Esophagus muscularis mucosa (tissue), 4 donors: ENCODE data around the gene IDI1. TPM values are rescaled to one million over a fixed set of nuclear protein-coding genes. Genes with fewer than 3 reads are reported as not detected.

Experiments
- DNase-seq: peaks from one replicate; pipeline ENCODE4 v3.0.0-alpha.2; 2017; ENCODE audit errors: extremely low spot score
- H3K27ac ChIP-seq, 4 donors: fragments of 200-600 bp; sonication (generic); replicated peaks in 1 of 4; 1 replicate in 3 of 4; 2 replicates in 1 of 4; pipeline ENCODE4 v1.5.1; 2016 to 2019; ENCODE audit warnings: mild to moderate bottlenecking in 1 of 4
- H3K27me3 ChIP-seq, 4 donors: fragments of 200-600 bp; sonication (generic); one replicate each; pipeline versions ENCODE4 v1.5.1 to v1.6.0; 2016 to 2019
- H3K36me3 ChIP-seq, 4 donors: fragments of 200-600 bp; sonication (generic); one replicate each; pipeline ENCODE4 v1.5.1; 2016 to 2019
- H3K4me1 ChIP-seq, 4 donors: fragments of 200-600 bp; sonication (generic); one replicate each; pipeline ENCODE4 v1.5.1; 2016 to 2019
- H3K4me3 ChIP-seq, 4 donors: fragments of 200-600 bp; sonication (generic); 1 replicate in 2 of 4; 2 replicates in 2 of 4; pipeline ENCODE4 v1.5.1; 2016 to 2019; ENCODE audit warnings: mild to moderate bottlenecking in 4 of 4, moderate library complexity in 1 of 4
- H3K9me3 ChIP-seq, 4 donors: fragments of 200-600 bp; sonication (generic); 1 replicate in 3 of 4; 2 replicates in 1 of 4; pipeline ENCODE4 v1.5.1; 2016 to 2019
- CTCF ChIP-seq, 3 experiments: fragments of 200-600 bp in 2 of 3; fragments of 450-650 bp in 1 of 3; sonication (generic) in 2 of 3; IDR thresholded peaks; one replicate each; pipeline ENCODE4 v1.5.1; 2017 to 2019; ENCODE audit warnings: antibody characterized with exemption in 3 of 3, mild to moderate bottlenecking in 2 of 3, moderate library complexity in 1 of 3
- EP300 ChIP-seq: sonication (generic); formaldehyde crosslinking; IDR thresholded peaks from one replicate; pipeline ENCODE4 v1.6.1; 2017; ENCODE audit warnings: antibody characterized with exemption
- POLR2A ChIP-seq: fragments of 450-650 bp; IDR thresholded peaks from one replicate; pipeline ENCODE4 v1.6.1; 2017; ENCODE audit warnings: antibody characterized with exemption, moderate library complexity, mild to moderate bottlenecking, low read depth
- POLR2AphosphoS5 ChIP-seq, 2 donors: sonication (generic); formaldehyde crosslinking; IDR thresholded peaks; one replicate each; pipeline ENCODE4 v1.6.1; 2017; ENCODE audit warnings: antibody characterized with exemption in 2 of 2
- WGBS: methylation state at CpG from one replicate; pipeline ENCODE4 v1.1.5; 2018; 5-methylcytosine and 5-hydroxymethylcytosine counted together
- intact Hi-C: fragments of 100-400 bp; cut with DNase I; formaldehyde crosslinking; loops from one replicate; pipeline ENCODE4 v1.15.1; 2023
- total RNA-seq, 4 donors: library from RNA; depleted of rRNA; stranded (reverse); fragments of >200 nt; gene quantifications; one replicate each; pipeline versions ENCODE4 v1.1.0 to v1.2.1, GENCODE V29; 2016

Gene IDI1
- total RNA-seq, 4 donors from 2014 or later = 16.8 to 33.3 (median 23.4) TPM

DNA sequence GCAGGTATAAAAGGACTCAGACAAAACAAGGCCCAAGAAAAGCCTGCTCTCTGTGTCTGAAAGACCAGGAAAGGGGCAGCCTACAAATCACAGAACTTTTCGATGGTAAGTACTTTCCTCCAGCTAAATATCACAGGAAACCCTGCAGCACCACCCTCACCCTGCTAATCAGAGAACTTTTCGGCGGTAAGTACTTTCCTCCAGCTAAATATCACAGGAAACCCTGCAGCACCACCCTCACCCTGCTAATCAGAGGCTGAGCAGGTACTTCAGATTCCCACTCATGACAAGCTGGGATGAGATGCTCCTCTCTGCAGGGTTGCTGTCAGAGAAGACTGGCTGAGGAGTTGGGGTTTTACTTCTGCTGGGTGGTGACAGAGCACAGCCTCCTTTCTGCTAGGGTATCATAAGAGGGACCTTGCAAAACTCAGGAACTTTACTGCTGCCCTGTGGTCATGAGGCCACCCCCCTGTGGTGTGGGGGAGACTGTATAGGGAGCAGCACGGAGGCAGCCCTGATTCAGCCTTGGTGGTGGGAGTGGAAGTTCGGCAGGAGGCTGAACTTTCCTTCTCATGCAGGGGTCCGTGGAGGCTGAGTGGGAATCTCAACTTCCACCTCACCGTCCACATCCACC lies 14.4 kb upstream of the IDI1 start:
- 82% methylated on average over 7 of the region's 7 CpGs for WGBS
- Histone ChIP-seq H3K27me3 (no peaks in the 10 kb centered on the region), H3K27ac (no peak overlapping the region), H3K9me3 (no peaks in the 10 kb centered on the region), H3K4me1 (peaks cover 0 to 15% (median 9%) of the 10 kb centered on the region in 4 donors), H3K4me3 (no peak overlapping the region), H3K36me3 (peaks cover 0 to 20% (median 7%) of the 10 kb centered on the region in 4 donors)
- no peak for DNase-seq
- no peak for TF ChIP-seq POLR2A
- intact Hi-C loops = no loop called here

- Histone ChIP-seq H3K27me3 (no peaks in the 10 kb centered on the region), H3K9me3 (no peaks in the 10 kb centered on the region), H3K36me3 (peaks cover 0 to 20% (median 7%) of the 10 kb centered on the region in 4 donors), H3K4me3 (no peak overlapping the region), H3K4me1 (peaks cover 10 to 22% (median 20%) of the 10 kb centered on the region in 4 donors), H3K27ac (no peak overlapping the region)
- intact Hi-C loops = no loop called here
- 94% methylated on average over 7 of the region's 7 CpGs for WGBS
- no peak for DNase-seq
- TF ChIP-seq EP300 (no peak), POLR2A (no peak), CTCF (IDR thresholded peaks at IDR 0.05) (no peak), POLR2AphosphoS5 (IDR thresholded peaks at IDR 0.05) (no peak)
These were observed 13.2 kb upstream of the IDI1 start for GRCh38 chr10:1061930-1062774.

DNA sequence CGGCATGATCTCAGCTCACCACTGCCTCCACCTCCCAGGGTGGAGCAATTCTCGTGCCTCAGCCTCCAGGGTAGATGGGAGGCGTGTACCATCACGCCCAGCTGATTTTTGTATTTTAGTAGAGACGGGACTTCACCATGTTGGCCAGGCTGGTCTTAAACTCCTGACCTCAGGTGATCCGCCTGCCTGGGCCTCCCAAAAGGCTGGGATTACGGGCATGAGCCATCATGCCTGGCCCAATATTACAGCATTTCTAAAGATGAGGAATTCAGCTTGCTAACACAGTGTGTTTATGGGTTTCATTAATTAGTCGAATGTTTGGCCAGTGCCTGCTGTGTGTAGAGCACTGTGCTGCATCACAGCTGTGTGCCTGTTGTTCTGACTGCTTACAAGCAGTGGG lies 11.0 kb upstream of the IDI1 start:
- 96% methylated on average over 8 of the region's 8 CpGs for WGBS
- Histone ChIP-seq H3K4me3 (no peak overlapping the region), H3K27me3 (no peaks in the 10 kb centered on the region), H3K4me1 (peaks cover 21 to 32% (median 30%) of the 10 kb centered on the region in 4 donors), H3K9me3 (no peaks in the 10 kb centered on the region), H3K36me3 (peaks cover 0 to 20% (median 7%) of the 10 kb centered on the region in 4 donors), H3K27ac (no peak overlapping the region)
- TF ChIP-seq POLR2AphosphoS5 (IDR thresholded peaks at IDR 0.05) = no peak
- no peak for TF ChIP-seq CTCF (IDR thresholded peaks at IDR 0.05)
- TF ChIP-seq POLR2A = no peak
- TF ChIP-seq EP300 = no peak
- no peak for DNase-seq
- intact Hi-C loops = loop anchor here (10.0 kb wide), 1 partner anchor 125 kb away; the partner anchor contains the start of gene LARP4B

DNA sequence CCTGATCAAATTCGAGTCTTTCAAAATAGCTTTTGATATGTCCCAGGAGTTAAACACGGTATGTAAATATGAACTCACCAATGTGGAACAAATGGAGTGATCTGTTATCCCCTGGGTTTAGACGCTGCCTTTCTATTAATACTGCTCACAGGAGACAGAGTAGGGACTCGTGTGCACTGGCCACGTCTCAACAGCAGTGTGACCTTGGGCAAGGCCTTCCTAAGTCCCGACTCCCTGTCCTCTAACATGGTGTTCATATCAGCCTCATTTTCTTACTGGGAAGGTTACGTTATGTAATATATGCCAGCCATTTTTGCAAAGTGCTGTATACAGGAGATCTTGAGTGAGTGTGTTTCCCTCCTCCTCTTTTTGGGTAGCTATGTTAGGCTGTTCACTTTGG lies 9.1 kb upstream of the IDI1 start:
- Histone ChIP-seq H3K27me3 (no peaks in the 10 kb centered on the region), H3K9me3 (no peaks in the 10 kb centered on the region), H3K4me1 (peaks cover 36 to 48% (median 42%) of the 10 kb centered on the region in 4 donors), H3K4me3 (peak overlapping the region in 1 of 4 donors; percentile 97), H3K36me3 (peaks cover 0 to 22% (median 10%) of the 10 kb centered on the region in 4 donors), H3K27ac (no peak overlapping the region)
- TF ChIP-seq POLR2A (no peak), EP300 (no peak), POLR2AphosphoS5 (IDR thresholded peaks at IDR 0.05) (no peak), CTCF (IDR thresholded peaks at IDR 0.05) (no peak)
- DNase-seq = no peak
- intact Hi-C loops = loop anchor here (10.0 kb wide), 1 partner anchor 123 kb away; the partner anchor contains the start of gene LARP4B
- WGBS = 80% methylated on average over 7 of the region's 7 CpGs

GRCh38 chr10:1057106-1057657 lies 8.3 kb upstream of the IDI1 start:
- DNase-seq = no peak
- H3K36me3 ChIP-seq = peaks cover 0 to 26% (median 17%) of the 10 kb centered on the region in 4 donors
- peak overlapping the region; percentile 94 to 97 (median 95) for H3K4me3 ChIP-seq
- TF ChIP-seq CTCF (IDR thresholded peaks at IDR 0.05) = no peak
- no peak for TF ChIP-seq EP300
- TF ChIP-seq POLR2AphosphoS5 (IDR thresholded peaks at IDR 0.05) = no peak
- TF ChIP-seq POLR2A = no peak
- intact Hi-C loops = loop anchor here (2.0 to 10.0 kb wide), 2 partner anchors 68 to 122 kb away; partner anchors contain the start of genes GTPBP4 and LARP4B
- H3K4me1 ChIP-seq = peaks cover 35 to 51% (median 43%) of the 10 kb centered on the region in 4 donors
- peak overlapping the region; percentile 99 to 100 (median 99) for H3K27ac ChIP-seq
- H3K27me3 ChIP-seq = no peaks in the 10 kb centered on the region
- WGBS = 2% methylated on average over 26 of the region's 26 CpGs
- no peaks in the 10 kb centered on the region for H3K9me3 ChIP-seq
